ENCODE results near the gene ARHGAP25.

DNA sequence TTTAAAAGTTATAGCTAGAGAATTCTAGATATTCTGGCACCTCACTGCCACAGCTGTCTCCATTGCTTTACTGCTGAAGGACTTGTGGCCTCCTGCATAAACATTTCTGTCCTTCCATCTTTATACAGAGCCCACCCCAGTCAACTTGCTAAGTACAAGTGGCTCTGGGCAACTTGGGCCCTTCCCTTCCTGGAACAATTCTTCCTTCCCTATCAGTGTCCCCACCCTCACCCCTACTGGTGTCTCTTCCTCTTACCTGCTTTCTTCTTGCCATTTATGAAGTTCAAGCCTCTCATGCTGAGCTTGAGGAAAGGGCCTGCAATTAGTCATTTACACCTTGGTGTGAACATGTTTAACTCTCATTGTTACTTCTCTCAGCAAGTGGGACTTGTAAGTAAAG lies 45.0 kb downstream of the ARHGAP25 start:
- TF ChIP-seq CTCF (conservative IDR thresholded peaks at IDR 0.05; ENCODE audit: low read depth, low read length) (no peak), EZH2 (IDR thresholded peaks at IDR 0.05; ENCODE audit: borderline replicate concordance, low read depth, low read length, poor library complexity, severe bottlenecking) (no peak)

Measured in A673 (cell line).